LNCAP (cell line): ENCODE results near the gene SHE.

ENCODE experiments used
- TF ChIP-seq, protein P1 (sequence below): fragments of 450-650 bp; IDR thresholded peaks from 2 replicates; pipeline ENCODE4 v1.5.1; 2017; ENCODE audit warnings: mild to moderate bottlenecking

The SHE gene

DNA sequence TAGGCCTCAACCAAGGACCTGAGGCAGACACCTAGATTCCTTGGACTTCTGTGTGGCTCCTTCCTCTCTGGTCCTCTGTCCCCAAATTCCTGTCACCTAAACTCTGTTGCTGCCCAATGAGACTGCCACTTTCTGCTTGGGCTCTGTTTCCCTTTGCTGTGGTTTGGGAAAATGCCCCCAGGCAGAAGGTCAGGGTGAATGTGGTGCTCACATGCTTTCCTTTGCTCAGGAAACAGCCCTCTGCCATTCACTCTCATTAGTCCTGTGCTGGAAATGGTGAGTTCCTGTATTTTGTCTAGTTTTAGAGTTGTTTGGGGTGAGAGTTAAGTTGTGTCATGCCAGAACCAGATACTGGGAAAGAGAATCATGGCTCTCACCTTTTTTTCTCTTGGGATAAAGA is 22.7 kb upstream of the SHE start:
- TF ChIP-seq, protein P1, sequence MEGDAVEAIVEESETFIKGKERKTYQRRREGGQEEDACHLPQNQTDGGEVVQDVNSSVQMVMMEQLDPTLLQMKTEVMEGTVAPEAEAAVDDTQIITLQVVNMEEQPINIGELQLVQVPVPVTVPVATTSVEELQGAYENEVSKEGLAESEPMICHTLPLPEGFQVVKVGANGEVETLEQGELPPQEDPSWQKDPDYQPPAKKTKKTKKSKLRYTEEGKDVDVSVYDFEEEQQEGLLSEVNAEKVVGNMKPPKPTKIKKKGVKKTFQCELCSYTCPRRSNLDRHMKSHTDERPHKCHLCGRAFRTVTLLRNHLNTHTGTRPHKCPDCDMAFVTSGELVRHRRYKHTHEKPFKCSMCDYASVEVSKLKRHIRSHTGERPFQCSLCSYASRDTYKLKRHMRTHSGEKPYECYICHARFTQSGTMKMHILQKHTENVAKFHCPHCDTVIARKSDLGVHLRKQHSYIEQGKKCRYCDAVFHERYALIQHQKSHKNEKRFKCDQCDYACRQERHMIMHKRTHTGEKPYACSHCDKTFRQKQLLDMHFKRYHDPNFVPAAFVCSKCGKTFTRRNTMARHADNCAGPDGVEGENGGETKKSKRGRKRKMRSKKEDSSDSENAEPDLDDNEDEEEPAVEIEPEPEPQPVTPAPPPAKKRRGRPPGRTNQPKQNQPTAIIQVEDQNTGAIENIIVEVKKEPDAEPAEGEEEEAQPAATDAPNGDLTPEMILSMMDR = no peak

DNA sequence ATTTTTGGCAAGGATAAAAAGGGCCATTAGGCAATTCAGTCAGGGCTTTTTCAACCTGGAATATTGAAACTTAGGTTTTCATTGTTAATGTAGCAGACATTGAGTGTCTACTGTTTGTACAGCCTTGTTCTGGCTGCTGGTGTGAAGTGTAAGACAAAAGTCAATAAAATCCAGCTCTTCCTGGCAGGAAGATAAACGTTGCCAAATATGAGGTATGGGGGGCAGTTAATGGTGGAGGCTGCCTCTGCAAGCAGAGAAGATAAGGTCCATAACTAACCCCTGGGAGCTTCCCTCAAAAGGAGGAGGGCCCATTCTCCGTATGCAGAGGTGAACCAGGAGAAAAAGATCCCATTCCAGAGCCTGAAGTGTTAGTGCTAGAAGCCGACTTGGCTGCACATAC is 19.5 kb upstream of the SHE start:
- TF ChIP-seq, protein P1 = no peak

DNA sequence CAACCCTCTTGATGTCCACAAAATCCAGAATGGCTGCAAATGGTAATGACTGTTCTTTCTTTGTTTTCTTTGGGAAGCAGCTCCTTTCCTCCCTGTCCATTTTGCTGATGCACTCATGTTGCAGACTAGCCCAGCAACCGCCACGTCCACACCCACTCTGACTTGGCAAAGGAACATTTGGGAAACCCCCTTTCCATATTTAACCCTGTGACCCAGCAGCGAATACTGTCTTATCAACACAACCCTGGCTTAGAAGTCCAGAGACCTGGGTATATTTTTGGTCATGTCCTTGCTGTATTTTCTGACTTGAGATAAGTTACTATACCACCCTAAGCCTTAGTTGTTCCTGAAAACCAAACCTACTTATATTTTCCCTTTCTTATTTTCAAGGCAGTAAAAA is 18.1 kb upstream of the SHE start:
- TF ChIP-seq, protein P1 = no peak

DNA sequence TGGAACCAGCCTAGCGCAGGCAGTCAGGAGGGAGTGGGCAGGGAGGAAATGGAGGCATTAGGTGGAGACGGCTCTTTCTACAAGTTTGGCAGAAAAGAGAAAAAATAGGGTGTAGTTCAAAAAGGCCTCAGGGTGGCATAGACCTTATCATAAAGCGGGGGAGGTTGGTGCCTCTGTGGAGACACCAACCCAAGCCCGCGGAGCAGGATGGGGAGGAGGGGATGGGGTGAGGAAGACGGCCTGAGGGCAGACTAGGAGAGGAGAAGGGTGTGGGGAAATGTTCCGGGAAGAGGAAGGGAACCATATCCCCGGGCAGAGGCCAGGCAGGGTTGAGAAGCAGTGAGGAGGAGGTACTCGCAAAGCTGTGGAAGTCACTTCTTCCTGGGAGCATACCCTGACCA is 17.4 kb upstream of the SHE start:
- TF ChIP-seq, protein P1 = no peak

DNA sequence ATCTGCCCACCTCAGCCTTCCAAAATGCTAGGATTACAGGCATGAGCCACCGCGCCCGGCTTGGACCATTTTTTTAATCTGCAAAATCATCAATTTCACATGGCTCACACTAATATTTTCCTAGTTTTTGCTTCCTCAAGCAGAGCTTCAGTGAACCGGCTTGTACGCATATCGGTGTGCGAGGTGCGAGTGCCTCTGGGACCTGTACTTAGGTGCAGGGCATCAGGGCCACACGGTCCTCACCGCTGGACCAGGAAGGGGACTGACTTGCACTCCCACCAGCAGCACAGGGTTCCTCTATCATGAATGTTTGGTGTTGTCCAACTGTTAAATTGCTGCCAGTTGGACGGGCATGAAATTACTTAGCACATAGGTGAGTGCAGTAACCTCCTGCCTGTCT is 15.4 kb upstream of the SHE start:
- TF ChIP-seq, protein P1 = no peak

DNA sequence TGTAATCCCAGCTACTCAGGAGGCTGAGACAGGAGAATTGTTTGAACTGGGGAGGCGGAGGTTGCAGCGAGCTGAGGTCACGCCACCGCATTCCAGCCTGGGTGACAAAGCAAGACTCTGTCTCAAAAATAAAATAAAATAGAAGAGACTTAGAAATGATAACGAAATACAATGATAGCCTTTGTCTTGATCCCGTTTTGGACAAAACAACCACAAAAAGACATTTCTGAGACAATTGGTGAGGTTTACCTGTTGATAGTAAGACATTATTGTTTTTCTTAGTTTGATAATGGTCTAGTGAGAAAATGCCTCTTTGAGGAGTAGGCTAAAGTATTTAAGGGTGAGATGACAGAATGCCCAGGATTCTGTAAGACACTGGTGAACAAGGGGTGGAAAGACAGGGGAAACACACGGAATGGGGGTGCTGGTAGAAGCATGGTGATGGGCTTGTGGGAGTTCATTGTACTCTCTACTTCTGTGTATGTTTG is 11.9 kb upstream of the SHE start:
- TF ChIP-seq, protein P1 = no peak

DNA sequence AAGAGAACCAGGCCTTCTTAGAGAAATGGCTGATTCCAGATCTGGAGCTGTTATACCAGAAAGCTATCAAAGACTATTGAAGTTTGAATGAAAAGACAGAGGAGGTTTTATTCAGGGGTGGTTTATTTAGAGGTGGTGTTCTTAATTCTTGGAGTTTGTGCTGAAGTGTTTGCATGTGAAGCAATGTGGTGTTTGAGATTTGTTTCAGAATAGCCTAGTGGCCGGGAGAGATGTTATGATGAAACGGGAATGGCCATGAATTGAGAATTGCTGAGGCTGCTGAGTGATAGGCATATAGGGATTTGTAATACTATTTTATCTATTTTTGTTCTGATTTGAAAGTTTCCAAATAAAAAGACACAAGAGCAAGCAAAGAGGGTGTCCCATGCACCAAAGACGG is 10.5 kb upstream of the SHE start:
- TF ChIP-seq, protein P1 = no peak

DNA sequence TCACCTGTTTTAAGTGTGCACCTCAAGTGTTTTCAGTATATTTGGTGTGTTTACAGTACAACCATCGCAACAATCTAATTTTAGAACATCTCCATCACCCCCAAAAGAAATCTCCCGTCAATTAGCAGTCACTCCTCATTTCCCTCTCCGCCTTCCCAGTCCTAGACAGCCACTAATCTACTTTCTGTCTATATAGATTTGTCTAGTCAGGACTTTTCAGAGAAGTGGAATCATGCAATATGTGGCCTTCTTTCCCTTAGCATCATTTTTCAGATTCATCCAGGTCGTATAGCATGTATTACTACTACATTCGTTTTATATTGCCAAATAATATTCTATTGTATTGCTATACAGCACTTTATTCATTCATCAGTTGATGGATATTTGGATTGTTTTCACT is 1.7 kb upstream of the SHE start:
- TF ChIP-seq, protein P1 = no peak
